GM12874 (cell line): ENCODE measurements around the gene HCK.

ENCODE experiments used
- TF ChIP-seq, protein P1 (sequence below): IDR thresholded peaks from 2 replicates; pipeline ENCODE4 v1.5.1; 2011; ENCODE audit warnings: low read depth, mild to moderate bottlenecking, control low read depth, low read length, moderate library complexity; ENCODE audit not compliant: insufficient read depth

Gene HCK

DNA sequence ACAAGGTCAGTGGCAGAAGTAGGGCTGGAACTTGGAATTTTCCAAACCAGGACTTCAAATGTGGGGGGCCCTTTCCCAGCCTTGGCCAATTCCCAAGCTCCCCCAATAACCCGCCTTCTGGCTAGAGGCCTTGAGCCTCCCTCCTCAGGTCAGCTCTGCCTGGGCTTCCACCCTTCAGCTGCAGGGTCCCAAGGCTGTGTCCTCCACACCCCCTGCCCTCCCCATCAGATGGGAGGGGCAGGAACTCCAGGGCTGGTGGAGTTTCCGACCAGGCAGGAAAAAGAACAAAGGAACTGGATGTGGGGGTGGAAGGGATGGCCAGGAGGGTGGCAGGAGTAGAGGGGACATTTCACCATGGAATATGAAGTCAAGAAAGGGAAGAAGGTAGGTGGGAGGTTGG is 41.9 kb upstream of the HCK start, which contains the start of gene CCM2L:
Gene CCM2L, plus strand, starts transcription at position 338 of the 400 bp plus-strand sequence. Its CDS starts 17 bp downstream, at position 355.
- TF ChIP-seq, protein P1, sequence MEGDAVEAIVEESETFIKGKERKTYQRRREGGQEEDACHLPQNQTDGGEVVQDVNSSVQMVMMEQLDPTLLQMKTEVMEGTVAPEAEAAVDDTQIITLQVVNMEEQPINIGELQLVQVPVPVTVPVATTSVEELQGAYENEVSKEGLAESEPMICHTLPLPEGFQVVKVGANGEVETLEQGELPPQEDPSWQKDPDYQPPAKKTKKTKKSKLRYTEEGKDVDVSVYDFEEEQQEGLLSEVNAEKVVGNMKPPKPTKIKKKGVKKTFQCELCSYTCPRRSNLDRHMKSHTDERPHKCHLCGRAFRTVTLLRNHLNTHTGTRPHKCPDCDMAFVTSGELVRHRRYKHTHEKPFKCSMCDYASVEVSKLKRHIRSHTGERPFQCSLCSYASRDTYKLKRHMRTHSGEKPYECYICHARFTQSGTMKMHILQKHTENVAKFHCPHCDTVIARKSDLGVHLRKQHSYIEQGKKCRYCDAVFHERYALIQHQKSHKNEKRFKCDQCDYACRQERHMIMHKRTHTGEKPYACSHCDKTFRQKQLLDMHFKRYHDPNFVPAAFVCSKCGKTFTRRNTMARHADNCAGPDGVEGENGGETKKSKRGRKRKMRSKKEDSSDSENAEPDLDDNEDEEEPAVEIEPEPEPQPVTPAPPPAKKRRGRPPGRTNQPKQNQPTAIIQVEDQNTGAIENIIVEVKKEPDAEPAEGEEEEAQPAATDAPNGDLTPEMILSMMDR, result no peak

DNA sequence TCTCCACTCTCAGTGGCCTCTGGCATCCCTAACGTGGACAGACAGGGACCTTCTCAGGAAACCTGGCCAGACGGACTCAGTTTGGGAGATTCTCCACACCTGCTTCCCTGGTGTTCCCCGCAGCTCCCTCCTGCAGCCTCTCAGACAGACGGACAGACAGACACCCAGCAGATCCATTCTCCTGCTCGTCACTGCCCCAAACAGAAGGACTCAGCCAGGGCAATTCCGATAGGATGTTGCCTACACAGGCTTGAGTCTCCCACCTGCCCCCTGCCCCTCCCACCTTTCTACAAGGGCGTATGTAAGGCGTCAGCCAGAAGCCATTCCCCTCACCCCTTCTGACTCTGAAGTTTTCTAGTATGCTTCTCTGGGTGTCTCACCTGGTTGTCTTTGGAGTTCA is 41.4 kb upstream of the HCK start:
- TF ChIP-seq, protein P1, result no peak

DNA sequence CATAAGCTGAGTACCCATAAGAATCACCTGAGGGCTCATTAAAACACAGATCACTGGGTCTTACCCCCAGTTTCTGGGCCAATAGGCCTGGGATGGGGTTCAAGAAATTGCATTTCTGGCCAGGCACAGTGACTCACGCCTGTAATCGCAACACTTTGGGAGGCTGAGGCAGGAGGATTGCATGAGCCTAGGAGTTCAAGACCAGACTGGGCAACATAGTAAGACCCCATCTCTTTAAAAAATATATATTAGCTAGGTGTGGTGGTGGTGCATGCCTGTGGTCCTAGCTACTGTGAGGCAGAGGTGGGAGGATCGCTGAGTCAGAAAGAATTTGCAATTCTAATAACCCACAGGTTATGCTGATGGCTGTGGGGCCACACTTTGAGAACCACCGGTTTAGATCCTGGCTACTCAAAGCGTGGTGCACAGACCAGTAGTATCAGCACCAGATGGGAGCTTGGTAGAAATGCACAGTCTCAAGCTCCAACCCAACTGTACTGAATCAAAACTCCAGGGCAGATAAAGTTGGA is 39.8 kb upstream of the HCK start:
- TF ChIP-seq, protein P1, result no peak

DNA sequence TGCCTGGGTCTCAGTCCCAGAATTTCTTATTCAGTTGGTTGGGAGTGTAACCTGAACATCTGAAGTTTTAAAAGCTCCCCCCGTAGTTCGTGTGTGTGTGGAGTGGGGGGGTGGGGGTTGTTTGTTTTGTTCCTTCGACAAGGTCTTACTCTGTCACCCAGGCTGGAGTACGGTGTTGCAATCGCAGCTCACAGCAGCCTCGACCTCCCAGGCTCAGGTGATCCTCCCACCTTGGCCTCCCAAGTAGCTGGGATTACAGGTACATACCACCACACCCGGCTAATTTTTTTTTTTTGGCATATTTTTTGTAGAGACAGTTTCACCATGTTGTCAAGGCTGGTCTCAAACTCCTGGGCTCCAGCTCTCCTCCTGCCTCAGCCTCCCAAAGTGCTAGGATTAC is 38.7 kb upstream of the HCK start:
- TF ChIP-seq, protein P1, result no peak

DNA sequence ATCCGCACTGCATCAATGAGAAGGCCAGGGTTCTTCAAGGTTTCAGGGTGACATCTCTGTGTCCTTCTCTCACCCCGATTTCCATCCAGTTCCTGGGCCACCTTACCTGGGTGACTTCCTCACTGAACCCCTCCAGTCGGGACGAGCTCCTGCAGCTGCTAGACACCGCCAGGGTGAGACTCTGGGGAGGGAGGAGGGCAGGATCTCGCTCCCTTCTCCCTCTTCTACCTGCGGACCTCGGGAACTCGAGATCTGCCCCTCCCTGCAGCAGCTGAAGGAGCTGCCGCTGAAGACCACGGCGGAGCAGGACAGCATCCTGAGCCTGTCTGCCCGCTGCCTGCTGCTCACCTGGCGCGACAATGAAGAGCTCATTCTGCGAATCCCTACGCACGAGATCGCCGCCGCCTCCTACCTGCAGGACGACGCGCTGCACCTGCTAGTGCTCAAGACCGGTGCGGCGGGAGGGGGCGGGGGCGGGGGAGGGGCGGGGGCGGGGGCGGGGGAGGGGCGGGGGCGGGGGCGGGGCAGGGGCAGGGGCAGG is 34.3 kb upstream of the HCK start:
- TF ChIP-seq, protein P1, result 0 out of 2 replicates have a peak, but pooled peaks have one; percentile 20

DNA sequence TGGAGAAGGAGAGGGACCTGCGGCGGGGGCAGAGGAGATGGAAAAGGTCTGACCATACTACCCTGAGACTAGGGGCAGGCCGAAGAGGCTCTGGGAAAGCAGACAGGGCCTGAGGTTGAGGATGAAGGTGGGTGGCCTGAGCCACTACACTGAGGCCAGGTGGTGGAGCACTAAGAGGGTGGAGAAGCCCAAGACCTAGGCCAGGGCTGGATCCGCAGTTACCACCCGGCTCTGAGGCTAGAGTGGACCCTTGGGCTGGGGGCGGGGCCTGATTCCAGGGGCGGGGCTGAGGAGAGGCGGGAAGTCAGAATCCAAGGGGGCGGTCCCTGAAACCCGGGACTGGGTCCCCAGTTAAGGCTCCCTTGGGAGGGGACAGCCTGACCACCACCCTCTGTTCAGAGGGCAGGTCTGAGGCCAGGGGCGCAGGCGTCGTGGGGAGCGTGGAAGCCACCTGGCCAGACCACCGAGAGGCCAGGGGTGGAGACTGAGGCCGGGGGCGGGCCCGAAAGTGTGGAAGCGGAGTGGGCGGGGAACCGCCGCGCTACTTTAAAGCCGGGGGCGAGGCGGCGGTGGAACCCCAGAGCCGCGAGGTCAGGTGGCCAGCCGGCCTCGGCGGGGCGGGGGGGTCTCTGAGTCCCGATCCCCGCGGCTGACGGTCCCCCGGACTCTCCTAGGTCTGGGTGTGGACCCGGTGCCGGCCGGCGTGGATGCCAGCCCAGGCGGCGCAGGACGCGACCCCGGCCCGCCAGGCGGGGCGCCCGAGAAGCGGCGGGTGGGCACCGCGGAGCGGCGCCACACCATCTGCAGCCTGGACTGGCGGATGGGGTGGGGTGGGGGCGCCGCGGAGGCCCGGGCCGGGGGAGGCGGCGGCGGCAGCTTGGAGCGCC is 33.5 kb upstream of the HCK start:
- TF ChIP-seq, protein P1, result 0 out of 2 replicates have a peak, but pooled peaks have one; percentile 13

DNA sequence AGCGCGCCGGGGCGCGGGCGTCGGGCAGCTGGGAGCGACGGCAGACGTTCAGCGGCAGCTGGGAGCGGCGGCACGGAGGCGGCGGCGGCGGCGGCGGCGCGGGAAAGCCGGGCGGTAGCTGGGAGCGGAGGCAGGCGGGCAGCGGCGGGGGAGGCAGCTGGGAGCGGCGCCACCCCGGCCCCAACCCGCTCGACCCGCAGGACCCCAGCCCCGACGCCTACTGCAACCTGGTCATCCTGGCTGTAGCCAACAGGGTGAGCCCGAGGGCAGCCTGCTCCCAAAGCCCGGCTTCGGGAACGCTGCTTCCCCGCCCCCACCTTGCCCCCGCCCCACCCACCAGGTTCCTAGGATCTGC is 32.9 kb upstream of the HCK start:
- TF ChIP-seq, protein P1, result no peak
